H1 (cell line): ENCODE results near the gene KIDINS220. TPM values are rescaled to one million over a fixed set of nuclear protein-coding genes. Genes with fewer than 3 reads are reported as not detected.

Experiments
- CTCF ChIA-PET: fragments of 300-600 bp; sonication (Branson Sonifier 250); formaldehyde crosslinking; loops from one replicate; lab custom pipeline; 2021; ENCODE audit not compliant: partially characterized antibody; lab: Charles Lee
- POLR2A ChIA-PET: fragments of 300-600 bp; sonication (Branson Sonifier 250); formaldehyde crosslinking; loops from one replicate; lab custom pipeline; 2021; ENCODE audit warnings: inconsistent platforms; ENCODE audit not compliant: partially characterized antibody; lab: Charles Lee
- DNase-seq, 2 experiments: peaks; one replicate each; pipeline versions ENCODE4 v3.0.0 to v3.0.0-alpha.2; 2010 to 2022; ENCODE audit warnings: low spot score in 2 of 2, low read depth in 1 of 2, mixed read lengths in 1 of 2
- FAIRE-seq: peaks from 2 replicates; lab custom pipeline; 2011; peaks lifted over from hg19 to GRCh38; lab: Jason Lieb, UNC
- H2AFZ ChIP-seq: 2 replicates; pipeline ENCODE4 v1.8.1; 2012; ENCODE audit warnings: low read length, inconsistent platforms
- H2AK5ac ChIP-seq: 2 replicates; pipeline ENCODE4 v1.6.1; 2013; ENCODE audit warnings: low read depth, low read length
- H2BK120ac ChIP-seq: replicated peaks from 2 replicates; pipeline ENCODE3; 2013; ENCODE audit warnings: low read depth, low read length, inconsistent platforms
- H2BK12ac ChIP-seq: 2 replicates; pipeline ENCODE4 v1.6.1; 2013; ENCODE audit warnings: low read depth, low read length
- H2BK15ac ChIP-seq: 2 replicates; pipeline ENCODE4 v1.6.1; 2013; ENCODE audit warnings: low read length
- H2BK20ac ChIP-seq: 2 replicates; pipeline ENCODE4 v1.6.1; 2013; ENCODE audit warnings: low read length
- H2BK5ac ChIP-seq: 2 replicates; pipeline ENCODE4 v1.6.1; 2013; ENCODE audit warnings: low read depth, low read length
- H3K14ac ChIP-seq: 2 replicates; pipeline ENCODE4 v1.6.1; 2013; ENCODE audit warnings: inconsistent platforms; ENCODE audit not compliant: insufficient read length
- H3K18ac ChIP-seq: 2 replicates; pipeline ENCODE4 v1.6.1; 2013; ENCODE audit warnings: low read length; ENCODE audit errors: extremely low read depth
- H3K23ac ChIP-seq: 2 replicates; pipeline ENCODE4 v1.6.1; 2013; ENCODE audit warnings: inconsistent platforms; ENCODE audit not compliant: insufficient read length
- H3K23me2 ChIP-seq: 2 replicates; pipeline ENCODE4 v1.6.1; 2013; ENCODE audit warnings: low read depth, low read length
- H3K27ac ChIP-seq: 2 replicates; pipeline ENCODE4 v1.6.1; 2011; ENCODE audit warnings: low read depth, low read length, inconsistent platforms
- H3K27me3 ChIP-seq, 4 experiments: replicated peaks in 1 of 4; 1 replicate in 1 of 4; 2 replicates in 3 of 4; pipeline versions ENCODE4 v1.6.1 to v1.8.1; 2011 to 2013; ENCODE audit warnings: low read length in 3 of 4, mild to moderate bottlenecking in 3 of 4, inconsistent platforms in 2 of 4, mixed read lengths in 2 of 4, moderate library complexity in 1 of 4; ENCODE audit not compliant: control insufficient read depth in 3 of 4, insufficient read depth in 3 of 4; ENCODE audit errors: extremely low read depth in 1 of 4
- H3K36me3 ChIP-seq, 4 experiments: 2 replicates each; pipeline versions ENCODE4 v1.6.1 to v1.8.1; 2011 to 2013; ENCODE audit warnings: mild to moderate bottlenecking in 4 of 4, low read length in 3 of 4, moderate library complexity in 2 of 4, control low read depth in 1 of 4, inconsistent platforms in 1 of 4; ENCODE audit not compliant: insufficient read depth in 4 of 4, control insufficient read depth in 2 of 4
- H3K4ac ChIP-seq: replicated peaks from 2 replicates; pipeline ENCODE3; 2013; ENCODE audit warnings: low read length, low read depth, mixed read lengths, inconsistent platforms; ENCODE audit not compliant: insufficient read length
- H3K4me1 ChIP-seq, 4 experiments: replicated peaks in 1 of 4; 1 replicate in 1 of 4; 2 replicates in 3 of 4; pipeline versions ENCODE4 v1.6.1 to v1.8.1; 2011 to 2013; ENCODE audit warnings: low read length in 3 of 4, inconsistent platforms in 2 of 4, mixed read lengths in 1 of 4; ENCODE audit not compliant: insufficient read depth in 4 of 4, control insufficient read depth in 3 of 4
- H3K4me2 ChIP-seq, 2 experiments: 2 replicates each; pipeline versions ENCODE4 v1.6.1 to v1.8.1; 2011 to 2013; ENCODE audit warnings: low read depth in 2 of 2, low read length in 2 of 2, control low read depth in 1 of 2, inconsistent platforms in 1 of 2, mild to moderate bottlenecking in 1 of 2; ENCODE audit not compliant: insufficient read depth in 1 of 2
- H3K4me3 ChIP-seq, 4 experiments: fragments of 200-600, 300-600 bp in 1 of 4; sonication (generic), shearing (Covaris generic), sonication (Bioruptor Twin) in 1 of 4; 2 replicates each; pipeline versions ENCODE4 v1.5.1 to v1.8.1; 2011 to 2016; ENCODE audit warnings: low read length in 4 of 4, low read depth in 3 of 4, control low read depth in 2 of 4, inconsistent platforms in 2 of 4, mild to moderate bottlenecking in 2 of 4, mixed read lengths in 1 of 4, moderate library complexity in 1 of 4; ENCODE audit not compliant: insufficient read depth in 2 of 4; ENCODE audit errors: extremely low read depth in 1 of 4
- H3K56ac ChIP-seq: replicated peaks from 2 replicates; pipeline ENCODE3; 2013; ENCODE audit warnings: low read depth, mild to moderate bottlenecking, mixed read lengths, low read length, inconsistent platforms; ENCODE audit not compliant: insufficient read length
- H3K79me1 ChIP-seq: 2 replicates; pipeline ENCODE4 v1.6.1; 2013; ENCODE audit warnings: low read depth, low read length, control low read depth
- H3K79me2 ChIP-seq, 2 experiments: 2 replicates each; pipeline versions ENCODE4 v1.6.1 to v1.8.1; 2012 to 2013; ENCODE audit warnings: low read length in 2 of 2, mild to moderate bottlenecking in 2 of 2, inconsistent platforms in 1 of 2; ENCODE audit not compliant: insufficient read depth in 2 of 2, control insufficient read depth in 1 of 2
- H3K9ac ChIP-seq, 4 experiments: replicated peaks in 1 of 4; 1 replicate in 1 of 4; 2 replicates in 3 of 4; pipeline versions ENCODE4 v1.6.1 to v1.8.1; 2011 to 2013; ENCODE audit warnings: low read depth in 3 of 4, low read length in 3 of 4, control low read depth in 2 of 4, mild to moderate bottlenecking in 2 of 4, moderate library complexity in 2 of 4, inconsistent platforms in 1 of 4; ENCODE audit errors: extremely low read depth in 1 of 4
- H3K9me3 ChIP-seq, 2 experiments: 2 replicates each; pipeline versions ENCODE4 v1.6.1 to v1.8.1; 2012 to 2013; ENCODE audit warnings: mild to moderate bottlenecking in 2 of 2, moderate library complexity in 2 of 2, control low read depth in 1 of 2, inconsistent platforms in 1 of 2, low read depth in 1 of 2, low read length in 1 of 2, mixed read lengths in 1 of 2; ENCODE audit not compliant: insufficient read depth in 2 of 2
- H4K20me1 ChIP-seq, 2 experiments: replicated peaks in 1 of 2; 2 replicates each; pipeline versions ENCODE3 to v1.8.1; 2011 to 2013; ENCODE audit warnings: inconsistent platforms in 2 of 2, low read length in 2 of 2, mild to moderate bottlenecking in 1 of 2; ENCODE audit not compliant: insufficient read depth in 2 of 2, control insufficient read depth in 1 of 2
- H4K5ac ChIP-seq: 2 replicates; pipeline ENCODE4 v1.6.1; 2013; ENCODE audit warnings: low read length, low read depth, mixed read lengths, inconsistent platforms; ENCODE audit not compliant: insufficient read length
- H4K8ac ChIP-seq: 2 replicates; pipeline ENCODE4 v1.8.0; 2013; ENCODE audit warnings: mild to moderate bottlenecking, moderate library complexity, low read length, inconsistent platforms; ENCODE audit not compliant: insufficient read depth; ENCODE audit errors: extremely low read depth
- H4K91ac ChIP-seq: replicated peaks from 2 replicates; pipeline ENCODE3; 2013; ENCODE audit warnings: low read length, mixed read lengths, inconsistent platforms; ENCODE audit not compliant: insufficient read length
- CEBPB ChIP-seq: IDR thresholded peaks from 2 replicates; pipeline ENCODE4 v1.6.1; 2012; ENCODE audit warnings: low read depth, low read length
- CTBP2 ChIP-seq: IDR thresholded peaks from 2 replicates; pipeline ENCODE4 v1.7.0; 2011; ENCODE audit warnings: borderline replicate concordance, mild to moderate bottlenecking, moderate library complexity, mixed read lengths, low read length; ENCODE audit not compliant: insufficient read depth, insufficient read length
- WGBS, 2 experiments: shearing (Covaris generic) in 1 of 2; methylation state at CpG; one replicate each; pipeline versions ENCODE4 v1.1.6 to v1.1.7; 2013 to 2015; ENCODE audit warnings: low lambda C conversion rate in 2 of 2, mixed read lengths in 2 of 2, inconsistent platforms in 1 of 2, low coverage in 1 of 2, missing lambda C conversion rate in 1 of 2; ENCODE audit not compliant: insufficient replicate concordance in 2 of 2, insufficient coverage in 1 of 2, insufficient read length in 1 of 2; ENCODE audit errors: extremely low coverage in 1 of 2, missing lambda C conversion rate in 1 of 2; 5-methylcytosine and 5-hydroxymethylcytosine counted together
- polyA plus RNA-seq, 7 experiments: library from polyadenylated mRNA; depleted of rRNA in 3 of 7; stranded (reverse) in 5 of 7; unstranded in 2 of 7; fragments of >200 nt in 5 of 7; fragments of 200-250 nt in 2 of 7; gene quantifications; 1 replicate in 5 of 7; 2 replicates in 1 of 7; 4 replicates in 1 of 7; pipeline versions ENCODE4 v1.2.1 to v1.2.3, GENCODE V29; 2011 to 2013; ENCODE audit warnings: missing spikeins in 2 of 7, mixed read lengths in 2 of 7
- total RNA-seq: library from RNA; stranded (reverse); fragmentation: NEBNext Ultra II Directional; extraction: Animal tissue kit (Norgen Biotek cat#: 25700); gene quantifications from 2 replicates; pipeline ENCODE4 v1.2.1, GENCODE V29; 2021

The KIDINS220 gene
- total and polyA plus RNA-seq, 2 of the 8 experiments (the other 6 are each of a cell fraction or from before 2014, with no cell fraction given) = 21.2 to 27.1 TPM

GRCh38 chr2:8849327-8849726 lies 11.9 kb upstream of the KIDINS220 start:
- no peak overlapping the region for H3K4me3 ChIP-seq
- no peak overlapping the region for H3K4ac ChIP-seq
- no peak overlapping the region for H2BK15ac ChIP-seq
- POLR2A ChIA-PET = interaction anchor here (0.7 kb wide), 1 partner anchor 367 kb away, joined by 3 read pairs; no protein-coding TSS in a partner anchor
- H3K27me3 ChIP-seq = no peaks in the 10 kb centered on the region
- H3K9me3 ChIP-seq = no peaks in the 10 kb centered on the region
- 93% methylated on average over 4 of the region's 4 CpGs; no CpG with 5 or more reads in 1 of the 2 experiments for WGBS, 2 experiments
- H2BK120ac ChIP-seq = no peak overlapping the region
- H3K14ac ChIP-seq = no peak overlapping the region
- DNase-seq (no peak), FAIRE-seq (no peak)
- no peak overlapping the region for H2BK5ac ChIP-seq
- H4K20me1 ChIP-seq = no peaks in the 10 kb centered on the region
- H3K4me2 ChIP-seq = no peak overlapping the region
- H3K9ac ChIP-seq = no peak overlapping the region; a peak in 1 of 7 replicates
- TF ChIP-seq CEBPB = no peak
- TF ChIP-seq CTBP2 = no peak
- no peak overlapping the region for H2BK12ac ChIP-seq
- H2AK5ac ChIP-seq = no peak overlapping the region
- no peaks in the 10 kb centered on the region for H3K79me2 ChIP-seq
- H3K18ac ChIP-seq = no peak overlapping the region
- H2AFZ ChIP-seq = no peak overlapping the region
- H4K5ac ChIP-seq = no peak overlapping the region
- no peaks in the 10 kb centered on the region for H3K23me2 ChIP-seq
- no peak overlapping the region for H3K27ac ChIP-seq
- H3K23ac ChIP-seq = no peak overlapping the region
- no peak overlapping the region for H4K91ac ChIP-seq
- no peak overlapping the region for H3K56ac ChIP-seq
- no peaks in the 10 kb centered on the region for H3K36me3 ChIP-seq
- no peak overlapping the region for H4K8ac ChIP-seq
- CTCF ChIA-PET = no interaction called here
- no peaks in the 10 kb centered on the region for H3K79me1 ChIP-seq
- no peaks in the 10 kb centered on the region for H3K4me1 ChIP-seq
- H2BK20ac ChIP-seq = no peak overlapping the region
